Activated CD4-positive, alpha-beta memory T cell treated with anti-CD3 and anti-CD28 coated beads for 36 hours (primary cell): ENCODE results near the gene MAD1L1. TPM values are rescaled to one million over a fixed set of nuclear protein-coding genes. Genes with fewer than 3 reads are reported as not detected.

Experiments
- CTCF ChIA-PET: fragments of 350-600 bp; sonication (Branson Sonifier 250); formaldehyde crosslinking; loops from one replicate; lab custom pipeline; 2021; ENCODE audit warnings: antibody characterized with exemption, inconsistent platforms; lab: Charles Lee
- POLR2A ChIA-PET: fragments of 350-600 bp; sonication (Branson Sonifier 250); formaldehyde crosslinking; loops from one replicate; lab custom pipeline; 2021; ENCODE audit warnings: antibody characterized with exemption; lab: Charles Lee
- DNase-seq: peaks from one replicate; pipeline ENCODE4 v3.0.0-alpha.2; 2020
- H3K27ac Mint-ChIP-seq: one replicate; pipeline ENCODE4 v1.8.0; 2021; ENCODE audit warnings: mixed read lengths
- H3K27me3 Mint-ChIP-seq: one replicate; pipeline ENCODE4 v1.8.0; 2021; ENCODE audit warnings: mixed read lengths
- H3K36me3 Mint-ChIP-seq: one replicate; pipeline ENCODE4 v1.8.0; 2021; ENCODE audit warnings: mixed read lengths
- H3K4me1 Mint-ChIP-seq: one replicate; pipeline ENCODE4 v1.8.0; 2021; ENCODE audit warnings: low read depth, mixed read lengths
- H3K4me3 Mint-ChIP-seq: one replicate; pipeline ENCODE4 v1.8.0; 2021; ENCODE audit warnings: mild to moderate bottlenecking, mixed read lengths
- H3K9me3 Mint-ChIP-seq: one replicate; pipeline ENCODE4 v1.8.0; 2021; ENCODE audit warnings: mixed read lengths
- intact Hi-C: fragments of 100-400 bp; cut with micrococcal nuclease; formaldehyde crosslinking; loops from one replicate; pipeline ENCODE4 v1.15.1; 2023
- total RNA-seq, 2 experiments: library from RNA; stranded (reverse); gene quantifications; one replicate each; pipeline ENCODE4 v1.2.3, GENCODE V29; 2021

The MAD1L1 gene
- total RNA-seq, 2 experiments from 2014 or later = 44.4 to 47.8 TPM

- Mint-ChIP-seq H3K4me1 (peaks cover 23% of the 10 kb centered on the region), H3K36me3 (no peaks in the 10 kb centered on the region), H3K9me3 (no peaks in the 10 kb centered on the region), H3K4me3 (no peak overlapping the region), H3K27ac (no peak overlapping the region), H3K27me3 (no peaks in the 10 kb centered on the region)
- no peak for DNase-seq
- CTCF ChIA-PET = no interaction called here
- intact Hi-C loops = no loop called here
- POLR2A ChIA-PET = no interaction called here
These were observed 284.4 kb downstream of the MAD1L1 start for GRCh38 chr7:1948301-1948796.

DNA sequence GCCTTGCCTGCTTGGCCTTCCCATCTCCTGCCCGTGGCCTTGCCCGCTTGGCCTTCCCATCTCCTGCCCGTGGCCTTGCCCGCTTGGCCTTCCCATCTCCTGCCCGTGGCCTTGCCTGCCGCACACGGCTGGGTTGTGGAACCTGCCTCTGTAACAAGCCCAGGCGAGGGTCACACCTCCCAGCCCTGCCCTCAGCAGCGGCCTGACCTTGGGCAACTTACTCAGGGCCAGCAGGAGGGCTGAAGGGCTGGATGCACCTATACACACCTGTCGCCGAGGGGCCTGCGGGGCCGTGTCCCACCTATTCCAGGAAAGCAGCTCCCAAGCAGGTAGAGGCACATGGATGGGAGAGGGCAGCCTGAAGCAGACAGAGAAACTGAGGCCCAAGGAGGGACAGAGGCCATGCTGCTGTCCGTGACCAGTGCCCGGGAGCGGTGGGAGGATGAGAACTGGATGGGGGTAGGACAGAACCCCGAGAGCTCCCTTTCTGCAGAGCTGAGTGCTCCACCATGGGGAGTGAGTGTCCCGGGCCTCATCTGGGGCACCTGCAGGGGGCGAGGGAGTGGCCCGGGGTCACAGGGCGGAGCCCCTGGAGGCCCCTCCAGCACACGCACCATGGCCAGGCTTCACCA is 285.0 kb downstream of the MAD1L1 start:
- Mint-ChIP-seq H3K4me1 (peaks cover 30% of the 10 kb centered on the region), H3K27me3 (no peaks in the 10 kb centered on the region), H3K4me3 (no peak overlapping the region), H3K9me3 (no peaks in the 10 kb centered on the region), H3K27ac (no peak overlapping the region), H3K36me3 (no peaks in the 10 kb centered on the region)
- intact Hi-C loops = no loop called here
- DNase-seq = no peak
- POLR2A ChIA-PET = no interaction called here
- CTCF ChIA-PET = no interaction called here

DNA sequence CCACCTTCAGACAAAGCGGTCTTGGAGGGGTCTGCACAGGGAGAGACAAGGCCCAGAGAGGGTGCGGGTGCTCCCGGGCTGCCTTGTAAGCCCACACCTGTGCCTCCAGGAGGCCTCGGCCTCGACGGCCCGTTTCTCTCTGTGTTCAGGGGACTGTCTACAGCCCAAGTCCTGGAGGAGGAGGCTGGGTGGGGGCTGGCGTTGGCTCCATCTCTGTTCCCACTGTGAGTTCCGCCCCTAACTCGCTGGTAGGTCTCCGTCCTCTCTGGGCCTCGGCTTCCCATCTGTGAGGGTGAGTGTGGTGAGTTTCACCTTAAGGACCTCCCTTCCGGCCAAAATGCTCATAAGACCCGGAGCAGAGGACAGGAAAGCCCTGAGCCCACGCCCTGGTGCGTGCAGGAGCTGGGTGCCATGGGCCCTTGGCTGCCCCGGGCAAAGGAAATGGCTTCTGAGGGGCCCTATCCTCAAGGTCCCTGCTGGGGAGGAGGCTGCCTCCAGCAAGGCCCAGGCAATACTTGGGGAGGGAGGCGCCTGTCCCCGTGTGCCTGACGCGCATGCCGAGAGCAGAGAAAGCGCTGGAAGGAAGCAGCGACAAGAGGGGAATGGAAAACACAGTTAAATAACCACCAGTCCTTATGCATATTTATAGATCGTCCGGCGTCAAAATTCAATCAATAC is 285.8 kb downstream of the MAD1L1 start:
- ChIA-PET POLR2A (no interaction called here), CTCF (no interaction called here)
- Mint-ChIP-seq H3K36me3 (no peaks in the 10 kb centered on the region), H3K4me3 (no peak overlapping the region), H3K27ac (no peak overlapping the region), H3K9me3 (no peaks in the 10 kb centered on the region), H3K4me1 (peaks cover 33% of the 10 kb centered on the region), H3K27me3 (no peaks in the 10 kb centered on the region)
- intact Hi-C loops = no loop called here
- no peak for DNase-seq

DNA sequence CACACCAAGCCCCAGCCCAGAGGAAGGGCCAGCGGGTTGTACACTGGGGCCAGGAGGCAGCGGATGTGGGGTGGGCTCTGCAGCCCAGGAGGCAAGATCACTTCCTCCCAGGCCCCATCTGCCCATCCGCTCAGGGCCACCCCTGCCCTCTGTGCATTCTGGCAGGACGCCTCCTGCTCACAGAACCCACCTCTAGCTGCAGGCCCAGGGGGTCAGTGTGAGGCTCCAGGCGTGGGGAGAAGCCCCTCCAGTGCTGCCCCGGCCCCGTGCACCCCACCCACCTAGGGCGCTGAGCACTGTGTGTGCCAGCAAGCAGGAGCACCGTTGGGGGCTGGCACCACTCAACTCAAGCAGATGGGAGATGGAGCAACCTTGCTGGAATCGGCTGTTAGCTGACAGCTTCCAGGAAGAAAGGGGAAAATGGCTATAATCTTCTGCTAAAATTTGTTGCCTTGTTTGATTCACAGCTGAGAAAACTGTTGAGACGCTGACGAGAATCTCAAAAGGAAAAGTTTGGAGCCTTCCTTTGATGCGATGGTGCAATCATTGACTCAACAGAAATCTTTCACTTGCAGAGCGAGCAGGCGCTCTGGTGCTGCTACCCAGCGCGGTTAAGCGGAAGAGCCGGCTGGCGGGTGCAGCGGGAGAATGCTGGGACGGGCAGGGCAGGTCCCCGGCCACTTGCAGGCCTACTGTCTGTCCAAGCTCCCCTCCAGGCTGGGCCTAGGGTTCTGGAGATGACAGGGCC is 286.5 kb downstream of the MAD1L1 start:
- Mint-ChIP-seq H3K27me3 (no peaks in the 10 kb centered on the region), H3K9me3 (no peaks in the 10 kb centered on the region), H3K36me3 (no peaks in the 10 kb centered on the region), H3K4me1 (peaks cover 30% of the 10 kb centered on the region), H3K4me3 (no peak overlapping the region), H3K27ac (no peak overlapping the region)
- POLR2A ChIA-PET = no interaction called here
- intact Hi-C loops = no loop called here
- CTCF ChIA-PET = no interaction called here
- DNase-seq = no peak

DNA sequence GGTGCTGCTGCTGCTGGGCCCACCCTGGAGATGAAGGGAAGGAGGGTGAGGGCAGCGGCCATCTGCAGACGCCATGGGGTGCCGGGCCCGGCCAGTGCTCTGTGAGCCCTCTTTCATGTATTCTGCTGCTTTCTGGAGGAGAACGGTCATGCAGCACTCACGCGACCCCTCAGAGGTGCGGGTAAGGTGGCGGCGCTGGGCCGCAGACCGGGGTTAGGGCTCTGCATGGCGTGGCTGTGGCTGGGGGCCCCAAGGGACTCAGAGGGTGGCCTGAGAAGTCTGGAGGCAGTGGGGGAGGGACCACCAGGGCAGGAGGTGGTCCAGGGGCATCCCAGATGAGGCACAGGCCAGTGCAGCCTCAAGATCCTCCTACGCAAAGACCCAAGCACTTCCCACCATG is 287.2 kb downstream of the MAD1L1 start:
- H3K4me3 Mint-ChIP-seq = no peak overlapping the region
- no peaks in the 10 kb centered on the region for H3K27me3 Mint-ChIP-seq
- POLR2A ChIA-PET = no interaction called here
- CTCF ChIA-PET = no interaction called here
- H3K4me1 Mint-ChIP-seq = peaks cover 30% of the 10 kb centered on the region
- intact Hi-C loops = no loop called here
- no peaks in the 10 kb centered on the region for H3K36me3 Mint-ChIP-seq
- DNase-seq = no peak
- H3K27ac Mint-ChIP-seq = no peak overlapping the region
- no peaks in the 10 kb centered on the region for H3K9me3 Mint-ChIP-seq

DNA sequence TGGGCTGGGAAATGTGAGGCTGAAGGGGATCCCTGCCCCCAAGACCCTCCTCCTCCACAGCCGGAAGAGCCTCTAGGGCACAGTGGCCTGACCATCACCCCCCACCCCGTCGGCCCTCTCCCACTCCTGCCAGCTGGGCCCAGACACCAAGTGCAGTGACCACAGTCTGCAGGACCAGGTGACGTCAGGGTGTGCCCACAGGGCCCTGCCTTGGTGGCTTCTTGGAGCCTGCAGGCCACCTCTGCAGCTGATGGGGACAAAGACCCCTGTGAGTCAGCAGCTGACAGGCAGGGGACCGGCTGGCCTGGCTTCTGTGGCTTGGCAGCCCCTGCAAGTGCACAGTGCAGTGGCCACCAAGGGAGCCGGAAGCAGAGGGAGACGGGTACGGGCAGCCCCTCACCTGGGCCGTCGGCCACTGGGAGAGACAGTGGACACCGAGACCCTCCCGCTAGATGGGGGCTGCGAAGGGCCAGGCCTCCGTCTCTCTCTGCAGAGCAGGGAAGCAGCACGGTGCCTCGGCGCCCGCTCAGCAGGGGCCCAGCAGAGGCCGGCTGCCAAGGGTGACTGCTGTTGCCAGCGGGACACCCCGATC is 288.0 kb downstream of the MAD1L1 start:
- Mint-ChIP-seq H3K36me3 (no peaks in the 10 kb centered on the region), H3K4me3 (no peak overlapping the region), H3K27me3 (no peaks in the 10 kb centered on the region), H3K27ac (no peak overlapping the region), H3K4me1 (peaks cover 35% of the 10 kb centered on the region), H3K9me3 (no peaks in the 10 kb centered on the region)
- DNase-seq = no peak
- ChIA-PET POLR2A (no interaction called here), CTCF (no interaction called here)
- intact Hi-C loops = no loop called here

GRCh38 chr7:1943933-1944618 is 288.7 kb downstream of the MAD1L1 start:
- Mint-ChIP-seq H3K9me3 (no peaks in the 10 kb centered on the region), H3K27ac (no peak overlapping the region), H3K36me3 (no peaks in the 10 kb centered on the region), H3K4me1 (peaks cover 42% of the 10 kb centered on the region), H3K27me3 (no peaks in the 10 kb centered on the region), H3K4me3 (no peak overlapping the region)
- peak; percentile 31 for DNase-seq
- intact Hi-C loops = no loop called here
- ChIA-PET CTCF (no interaction called here), POLR2A (no interaction called here)

DNA sequence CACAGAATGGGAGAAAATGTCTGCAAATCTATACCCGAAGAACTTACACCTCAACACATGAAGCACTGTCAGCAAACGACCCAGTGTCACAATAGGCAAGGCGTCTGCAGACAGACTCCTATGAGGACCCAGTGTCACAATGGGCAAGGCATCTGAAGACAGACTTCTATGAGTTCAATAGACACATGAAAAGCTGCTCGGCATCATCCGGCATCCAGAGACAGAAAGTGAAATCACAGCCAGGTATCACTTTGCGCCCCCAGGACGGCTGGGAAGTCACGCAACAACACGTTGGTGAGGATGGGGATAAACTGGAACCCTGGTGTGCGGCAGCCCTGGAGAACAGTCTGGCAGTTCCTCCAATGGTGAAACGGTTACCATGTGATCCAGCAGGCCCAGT is 289.4 kb downstream of the MAD1L1 start:
- Mint-ChIP-seq H3K4me1 (peaks cover 49% of the 10 kb centered on the region), H3K27me3 (no peaks in the 10 kb centered on the region), H3K4me3 (no peak overlapping the region), H3K9me3 (no peaks in the 10 kb centered on the region), H3K36me3 (peaks cover under 1% of the 10 kb centered on the region), H3K27ac (no peak overlapping the region)
- CTCF ChIA-PET = no interaction called here
- intact Hi-C loops = no loop called here
- DNase-seq = no peak
- POLR2A ChIA-PET = no interaction called here

- DNase-seq = no peak
- CTCF ChIA-PET = no interaction called here
- H3K36me3 Mint-ChIP-seq = peaks cover 3% of the 10 kb centered on the region
- peaks cover 53% of the 10 kb centered on the region for H3K4me1 Mint-ChIP-seq
- no peak overlapping the region for H3K4me3 Mint-ChIP-seq
- POLR2A ChIA-PET = no interaction called here
- H3K9me3 Mint-ChIP-seq = no peaks in the 10 kb centered on the region
- intact Hi-C loops = no loop called here
- H3K27me3 Mint-ChIP-seq = no peaks in the 10 kb centered on the region
- no peak overlapping the region for H3K27ac Mint-ChIP-seq
These were observed 289.8 kb downstream of the MAD1L1 start for GRCh38 chr7:1942941-1943289.

GRCh38 chr7:1942243-1942940 is 290.4 kb downstream of the MAD1L1 start:
- peaks cover 3% of the 10 kb centered on the region for H3K36me3 Mint-ChIP-seq
- ChIA-PET CTCF (interaction anchor here (0.7 kb wide), 1 partner anchor 19 kb away, joined by 3 read pairs; no protein-coding TSS in a partner anchor), POLR2A (no interaction called here)
- intact Hi-C loops = no loop called here
- no peaks in the 10 kb centered on the region for H3K27me3 Mint-ChIP-seq
- DNase-seq = no peak
- H3K4me1 Mint-ChIP-seq = peaks cover 53% of the 10 kb centered on the region
- no peak overlapping the region for H3K4me3 Mint-ChIP-seq
- no peaks in the 10 kb centered on the region for H3K9me3 Mint-ChIP-seq
- H3K27ac Mint-ChIP-seq = no peak overlapping the region

- H3K9me3 Mint-ChIP-seq = no peaks in the 10 kb centered on the region
- H3K4me3 Mint-ChIP-seq = peak overlapping the region; percentile 23
- H3K36me3 Mint-ChIP-seq = peaks cover 3% of the 10 kb centered on the region
- CTCF ChIA-PET = interaction anchor here (0.7 kb wide), 1 partner anchor 18 kb away, joined by 3 read pairs; no protein-coding TSS in a partner anchor
- intact Hi-C loops = no loop called here
- POLR2A ChIA-PET = no interaction called here
- H3K27me3 Mint-ChIP-seq = no peaks in the 10 kb centered on the region
- H3K27ac Mint-ChIP-seq = no peak overlapping the region
- H3K4me1 Mint-ChIP-seq = peaks cover 55% of the 10 kb centered on the region
- DNase-seq = no peak
These were observed 291.1 kb downstream of the MAD1L1 start for GRCh38 chr7:1941464-1942242.
